ENCODE results near the gene FIBCD1.

DNA sequence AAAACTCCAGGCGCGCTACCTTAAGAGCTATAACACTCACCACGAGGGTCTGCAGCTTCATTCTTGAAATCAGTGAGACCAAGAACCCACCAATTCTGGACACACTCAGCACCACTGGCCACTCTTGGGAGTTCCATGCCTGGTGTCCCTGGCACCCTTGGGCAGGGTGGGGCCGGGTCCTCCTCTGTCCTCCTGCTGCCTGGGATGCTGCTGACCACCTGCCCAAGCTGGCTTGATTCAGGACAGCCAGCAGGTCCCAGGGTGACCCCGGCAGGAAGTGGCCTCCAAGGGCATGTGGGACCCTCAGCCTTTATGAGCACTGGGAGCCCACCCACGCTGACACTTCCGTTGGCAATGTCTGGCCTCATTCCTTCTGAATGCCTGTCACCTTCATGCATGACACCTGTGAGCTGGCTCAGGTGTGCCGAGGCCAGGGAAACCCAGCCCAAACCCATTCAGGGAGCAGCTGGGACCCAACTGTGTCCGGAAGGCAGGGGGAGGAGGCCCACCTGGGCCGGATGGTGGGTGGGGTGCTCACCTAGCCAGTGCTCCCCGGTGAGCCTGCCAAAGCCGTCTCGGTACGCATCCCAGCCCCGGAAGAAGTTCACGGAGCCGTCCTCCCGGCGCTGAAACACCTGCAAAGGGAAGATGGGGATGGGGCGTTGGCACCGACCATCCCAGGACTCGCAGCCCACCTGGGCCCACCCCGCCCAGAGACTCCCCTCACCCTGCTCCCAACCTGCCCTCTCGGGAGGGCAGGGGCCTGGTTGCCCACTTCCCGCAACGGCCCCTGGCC is 27.6 kb downstream of the FIBCD1 start:
- TF ChIP-seq, protein P1, sequence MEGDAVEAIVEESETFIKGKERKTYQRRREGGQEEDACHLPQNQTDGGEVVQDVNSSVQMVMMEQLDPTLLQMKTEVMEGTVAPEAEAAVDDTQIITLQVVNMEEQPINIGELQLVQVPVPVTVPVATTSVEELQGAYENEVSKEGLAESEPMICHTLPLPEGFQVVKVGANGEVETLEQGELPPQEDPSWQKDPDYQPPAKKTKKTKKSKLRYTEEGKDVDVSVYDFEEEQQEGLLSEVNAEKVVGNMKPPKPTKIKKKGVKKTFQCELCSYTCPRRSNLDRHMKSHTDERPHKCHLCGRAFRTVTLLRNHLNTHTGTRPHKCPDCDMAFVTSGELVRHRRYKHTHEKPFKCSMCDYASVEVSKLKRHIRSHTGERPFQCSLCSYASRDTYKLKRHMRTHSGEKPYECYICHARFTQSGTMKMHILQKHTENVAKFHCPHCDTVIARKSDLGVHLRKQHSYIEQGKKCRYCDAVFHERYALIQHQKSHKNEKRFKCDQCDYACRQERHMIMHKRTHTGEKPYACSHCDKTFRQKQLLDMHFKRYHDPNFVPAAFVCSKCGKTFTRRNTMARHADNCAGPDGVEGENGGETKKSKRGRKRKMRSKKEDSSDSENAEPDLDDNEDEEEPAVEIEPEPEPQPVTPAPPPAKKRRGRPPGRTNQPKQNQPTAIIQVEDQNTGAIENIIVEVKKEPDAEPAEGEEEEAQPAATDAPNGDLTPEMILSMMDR (IDR thresholded peaks at IDR 0.05) = no peak
- TF ChIP-seq POLR2A (IDR thresholded peaks at IDR 0.05) = no peak
